T-helper 9 cell (primary cell): ENCODE measurements around the gene GPR61.

Source experiments
- DNase-seq: peaks from one replicate; pipeline ENCODE4 v3.0.0-alpha.2; 2020
- total RNA-seq, 2 donors: gene quantifications; one replicate each; lab custom pipeline; 2026; lab: John Stamatoyannopoulos, UW

GPR61 gene
- 0.21 to 1.2 reads per million in 2 donors for total RNA-seq

GRCh38 chr1:109539676-109540075, at the start of gene GPR61:
TSS of gene GPR61 (plus strand) at chr1:109539872. CDS start at chr1:109543023, 3,151 bp downstream.
- DNase-seq = no peak

- peak; percentile 68 for DNase-seq
Observed at GRCh38 chr1:109490029-109490933, 49.4 kb upstream of the GPR61 start.

GRCh38 chr1:109490934-109491302, 48.8 kb upstream of the GPR61 start:
- no peak for DNase-seq

- DNase-seq = no peak
Observed at GRCh38 chr1:109491372-109491771, 48.3 kb upstream of the GPR61 start.

GRCh38 chr1:109492779-109493178, 46.9 kb upstream of the GPR61 start:
- DNase-seq = no peak

GRCh38 chr1:109493227-109493626, 46.4 kb upstream of the GPR61 start:
- DNase-seq = no peak

GRCh38 chr1:109493805-109494539, 45.7 kb upstream of the GPR61 start, which contains the start of gene CYB561D1:
TSS of gene CYB561D1 (plus strand) at chr1:109494094. CDS start at chr1:109494140, 46 bp downstream.
- peak; percentile 87 for DNase-seq

- DNase-seq = no peak
Observed at GRCh38 chr1:109495738-109496137, 43.9 kb upstream of the GPR61 start.

GRCh38 chr1:109497449-109498160, 42.1 kb upstream of the GPR61 start:
- DNase-seq = no peak

GRCh38 chr1:109498161-109498801, 41.4 kb upstream of the GPR61 start:
- DNase-seq = no peak

- DNase-seq = no peak
Observed at GRCh38 chr1:109499081-109499480, 40.6 kb upstream of the GPR61 start.

- DNase-seq = peak; percentile 52
Observed at GRCh38 chr1:109499661-109500536, 39.8 kb upstream of the GPR61 start.

- no peak for DNase-seq
Observed at GRCh38 chr1:109500941-109501381, 38.7 kb upstream of the GPR61 start.

- no peak for DNase-seq
Observed at GRCh38 chr1:109501644-109502363, 37.9 kb upstream of the GPR61 start.

- peak; percentile 38 for DNase-seq
Observed at GRCh38 chr1:109502364-109502851, 37.3 kb upstream of the GPR61 start.

GRCh38 chr1:109503935-109504334, 35.7 kb upstream of the GPR61 start:
- DNase-seq = no peak

- DNase-seq = no peak
Observed at GRCh38 chr1:109504974-109505373, 34.7 kb upstream of the GPR61 start.

GRCh38 chr1:109508001-109508872, 31.4 kb upstream of the GPR61 start:
- no peak for DNase-seq

GRCh38 chr1:109508873-109509175, 30.8 kb upstream of the GPR61 start:
- no peak for DNase-seq
